Measurements from ENCODE around the gene ZNF324B.
"Not testable (repeated sequence)": the region's sequence is repeated elsewhere in the genome, so short reads cannot be mapped to it uniquely, and the experiment has no call there.

GRCh38 chr19:58449980-58450379 lies 1.4 kb upstream of the ZNF324B start:
- TF ChIP-seq SUZ12 (IDR thresholded peaks at IDR 0.05; ENCODE audit: extremely low read depth, insufficient read depth, insufficient read length); YY1 (IDR thresholded peaks at IDR 0.05; ENCODE audit: insufficient read depth, insufficient read length): not testable (repeated sequence)
